Stimulated activated CD4-positive, alpha-beta T cell treated with anti-CD3 and anti-CD28 coated beads, Interleukin-1b, Interleukin-23, amount 100 ng/mL, for 4 hours (primary cell): Measurements from ENCODE around the gene QSOX2.
"Not testable (repeated sequence)": the region's sequence is repeated elsewhere in the genome, so short reads cannot be mapped to it uniquely, and the experiment has no call there.

Experiments
- DNase-seq, 2 donors: peaks; one replicate each; pipeline ENCODE4 v3.0.0-alpha.2; 2020; ENCODE audit warnings: low read depth in 2 of 2

The QSOX2 gene

DNA sequence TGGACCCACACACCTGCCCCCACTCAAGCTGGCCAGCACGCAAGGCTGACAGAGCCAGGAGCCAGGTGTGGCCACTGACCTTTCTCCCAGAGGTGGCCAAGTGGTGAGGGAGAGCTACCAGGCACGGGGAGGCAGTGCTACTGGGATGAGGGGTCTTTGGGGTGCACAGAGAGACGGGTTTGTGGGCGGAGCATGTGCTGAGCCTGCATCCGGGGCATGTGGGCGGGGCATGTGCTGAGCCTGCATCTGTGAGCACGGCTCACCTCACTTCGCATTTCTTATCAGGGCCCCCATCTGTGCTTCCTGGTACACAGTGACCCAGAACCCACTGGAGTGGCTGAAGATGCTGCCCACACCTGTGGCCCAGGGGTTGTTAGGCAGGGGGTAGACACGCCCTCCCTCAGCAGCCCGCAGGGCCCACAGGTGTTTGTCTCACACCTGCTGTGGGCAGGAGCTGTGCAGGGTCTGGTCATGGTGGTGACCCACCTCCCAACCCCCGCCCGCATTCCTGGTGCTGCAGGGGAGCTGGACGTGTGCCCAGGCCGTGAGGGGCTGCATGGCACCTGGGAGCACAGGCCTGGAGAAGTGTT, 36.8 kb upstream of the QSOX2 start:
- no peak for DNase-seq

DNA sequence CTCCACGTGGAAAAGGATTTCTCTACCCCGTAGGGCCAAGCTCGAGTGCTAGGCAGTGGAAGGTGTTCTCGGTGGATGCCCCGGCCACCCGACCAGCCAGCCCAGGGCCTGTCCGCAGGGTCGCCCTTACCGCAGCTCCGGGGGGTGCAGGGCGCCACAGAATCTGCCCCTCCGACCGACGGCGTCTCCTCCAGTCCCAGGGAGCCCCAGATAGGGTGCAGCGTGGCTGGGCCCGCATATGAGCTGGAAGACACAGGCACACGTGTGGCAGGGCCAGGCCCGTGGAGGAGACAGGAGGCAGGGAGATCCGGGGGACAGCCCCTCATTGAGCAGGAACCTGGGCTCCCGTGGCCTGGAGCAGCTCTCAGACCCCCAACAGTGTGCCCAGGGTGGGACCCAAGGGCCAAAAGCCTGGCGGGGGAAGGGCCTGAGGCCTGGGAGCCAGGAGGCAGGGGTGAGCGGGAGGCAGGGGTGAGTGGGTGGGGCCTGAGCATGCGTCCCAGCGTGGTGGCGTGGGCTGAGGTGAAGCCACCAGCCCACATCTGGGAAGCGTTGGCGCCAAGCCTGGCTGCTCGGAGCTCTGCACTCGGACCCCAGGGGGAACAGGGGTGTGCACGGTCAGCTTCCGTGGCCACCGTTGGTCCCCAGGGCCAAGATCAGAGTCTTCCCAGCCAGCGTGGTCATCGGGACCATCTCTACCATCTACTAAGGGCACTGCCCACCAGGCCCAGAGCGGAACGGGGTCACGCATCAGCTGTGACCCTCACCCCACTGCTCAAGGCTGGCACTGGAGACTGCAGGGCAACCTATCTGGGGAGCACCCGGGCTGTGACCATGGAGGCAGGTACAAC, 36.0 kb upstream of the QSOX2 start:
- DNase-seq, result no peak

- no peak for DNase-seq
Observed at GRCh38 chr9:136280535-136281315, 35.1 kb upstream of the QSOX2 start.

DNA sequence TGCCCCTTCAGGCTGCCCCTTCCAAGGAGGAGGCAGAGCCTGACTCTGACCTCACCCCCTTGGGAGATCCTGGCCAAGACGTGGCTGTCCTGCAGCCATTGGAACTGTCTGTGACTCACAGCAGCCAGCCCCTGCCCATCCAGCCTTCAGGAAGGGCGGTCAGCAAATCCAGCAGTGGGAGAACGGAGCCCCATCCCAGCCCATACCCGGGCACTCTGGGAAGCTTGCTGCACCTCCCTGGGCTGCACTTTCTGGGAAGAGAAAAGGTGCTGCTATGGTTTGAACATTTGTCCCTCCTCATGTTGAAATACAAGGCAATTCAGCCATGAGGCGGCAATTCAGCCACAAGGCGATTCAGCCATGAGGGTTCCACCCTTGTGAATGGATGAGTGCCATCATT, 33.9 kb upstream of the QSOX2 start:
- no peak for DNase-seq

- no peak for DNase-seq
Observed at GRCh38 chr9:136278894-136279293, 33.3 kb upstream of the QSOX2 start.

GRCh38 chr9:136278221-136278620, 32.6 kb upstream of the QSOX2 start:
- no peak for DNase-seq

- DNase-seq, result no peak
Observed at GRCh38 chr9:136277746-136278145, 32.1 kb upstream of the QSOX2 start.

- DNase-seq, result no peak
Observed at GRCh38 chr9:136276716-136277115, 31.1 kb upstream of the QSOX2 start.

DNA sequence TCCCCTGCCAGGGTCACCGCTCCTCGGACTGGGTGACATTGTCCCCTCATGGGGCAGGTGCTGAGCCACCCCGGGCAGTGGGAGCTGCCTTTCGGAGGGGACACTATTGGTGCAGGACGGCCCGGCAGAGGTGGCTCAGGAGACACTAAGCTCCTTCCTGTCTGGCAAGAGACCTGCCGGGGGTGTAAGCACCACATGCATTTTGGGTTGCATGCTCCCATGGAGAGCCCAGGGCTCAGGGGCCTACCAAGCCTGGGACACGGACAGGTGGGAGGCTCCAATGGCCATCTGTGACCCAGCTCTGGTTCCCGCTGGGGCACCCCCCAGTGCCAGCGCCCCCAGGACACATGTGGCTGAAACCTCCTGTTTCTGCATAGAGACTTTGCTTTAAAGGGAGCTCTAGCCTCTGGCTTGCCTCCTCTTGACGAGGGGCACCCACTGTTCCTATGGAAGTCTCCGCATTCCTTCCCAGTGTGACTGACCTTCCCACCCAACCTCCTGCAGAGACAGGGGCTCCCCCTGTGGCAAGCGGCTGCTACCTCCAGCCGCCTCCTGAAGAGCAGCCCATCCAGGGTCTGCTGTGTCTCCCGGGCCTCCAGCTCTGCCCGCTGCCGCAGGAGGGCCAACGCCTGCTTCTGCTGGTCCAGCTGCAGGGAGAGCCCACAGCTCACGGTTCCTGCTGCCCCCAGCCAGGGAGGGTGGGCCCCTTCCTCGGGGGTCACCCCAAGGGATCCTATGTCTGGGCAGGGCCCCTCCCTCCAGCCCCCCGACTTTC, 30.2 kb upstream of the QSOX2 start:
- no peak for DNase-seq

GRCh38 chr9:136274786-136275654, 29.4 kb upstream of the QSOX2 start:
- DNase-seq, result no peak

DNA sequence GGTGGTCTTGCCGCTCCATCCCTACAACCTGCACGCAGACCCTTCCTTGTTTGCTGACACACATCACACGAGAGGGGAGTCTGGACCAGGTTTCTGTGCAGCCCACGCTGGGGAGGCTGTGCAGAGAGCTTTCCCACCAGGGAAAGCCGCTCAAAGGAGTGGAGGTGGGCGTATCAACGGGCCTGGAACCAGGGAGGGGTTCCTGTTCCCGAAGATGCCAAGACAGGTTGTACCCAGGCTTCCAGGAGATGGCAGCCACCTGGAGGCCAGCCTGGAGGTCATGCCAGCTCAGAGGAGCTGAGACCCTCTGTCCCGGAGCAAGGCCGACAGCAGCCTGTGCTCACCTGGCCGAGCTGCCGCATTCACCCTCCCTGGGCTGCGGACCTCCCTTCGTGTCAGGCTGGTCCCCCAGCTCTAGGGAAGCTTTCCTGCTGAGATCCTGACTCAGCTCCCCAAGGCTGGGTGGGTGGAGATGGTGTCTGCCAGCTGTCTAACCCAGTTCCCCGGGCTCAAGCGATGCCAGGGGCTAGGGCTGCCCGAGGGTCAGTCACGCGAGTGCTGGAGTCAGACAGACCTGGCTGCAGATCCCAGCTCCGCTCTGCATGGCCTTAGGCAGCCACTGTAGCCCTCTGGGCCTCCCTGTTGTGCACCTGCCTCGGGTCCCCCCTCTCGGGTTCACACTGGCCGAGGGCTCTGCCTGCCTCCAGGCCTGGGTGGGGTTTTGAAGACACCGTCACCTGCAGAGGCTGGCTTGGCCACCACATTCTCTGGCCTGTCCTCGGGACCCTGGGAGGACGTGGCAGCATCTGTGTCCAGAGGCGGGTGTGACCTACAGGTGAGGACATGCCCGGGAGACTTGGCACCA, 28.5 kb upstream of the QSOX2 start:
- DNase-seq, result no peak

DNA sequence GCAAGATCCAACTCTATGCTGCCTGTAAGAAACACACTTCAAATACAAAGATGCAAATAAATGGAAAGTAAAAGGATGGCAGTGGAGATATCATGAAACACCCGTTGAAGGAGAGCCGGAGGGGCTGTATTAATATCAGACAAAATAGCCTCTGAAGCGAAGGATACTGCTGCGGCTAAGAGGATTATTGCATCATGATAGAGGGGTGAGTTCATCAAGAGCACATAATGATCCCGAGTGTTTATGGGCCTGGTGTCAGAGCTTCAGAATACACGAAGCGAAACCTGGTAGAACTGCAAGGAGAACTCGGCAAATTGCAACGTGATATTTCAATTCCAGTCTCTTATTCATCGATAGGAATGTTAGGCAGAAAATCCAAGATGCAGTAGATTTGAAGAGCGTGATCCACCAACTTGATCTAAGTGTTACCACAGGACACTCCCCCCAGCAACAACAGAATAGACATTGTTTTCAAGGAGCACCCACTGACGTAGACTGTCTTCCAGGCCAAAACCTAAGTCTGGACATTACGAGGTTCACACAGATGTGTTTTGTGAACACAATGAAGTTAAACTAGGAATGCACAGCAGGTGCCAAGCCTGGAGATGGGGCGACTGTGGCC, 27.7 kb upstream of the QSOX2 start:
- DNase-seq, result no peak

- no peak for DNase-seq
Observed at GRCh38 chr9:136270173-136270705, 24.6 kb upstream of the QSOX2 start.

DNA sequence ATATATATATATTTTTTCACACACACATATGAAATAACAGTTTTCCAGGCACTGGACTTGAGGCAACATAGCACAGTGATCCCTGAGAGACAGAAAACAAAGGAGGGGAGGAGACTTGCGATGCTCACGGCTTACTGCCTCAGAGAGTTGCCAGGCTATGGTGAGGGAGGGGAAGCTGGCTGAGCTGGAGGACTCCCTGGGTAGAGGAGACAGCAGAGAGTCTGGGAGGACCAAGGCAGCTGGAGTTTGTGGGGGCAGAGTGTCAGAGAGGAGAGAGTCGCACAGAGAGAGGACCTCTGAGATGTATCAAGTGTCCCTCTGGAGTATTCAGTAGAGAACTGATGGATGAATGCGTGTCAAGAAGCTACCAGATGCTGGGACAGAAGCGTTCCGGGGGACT, 23.1 kb upstream of the QSOX2 start:
- DNase-seq, result no peak

DNA sequence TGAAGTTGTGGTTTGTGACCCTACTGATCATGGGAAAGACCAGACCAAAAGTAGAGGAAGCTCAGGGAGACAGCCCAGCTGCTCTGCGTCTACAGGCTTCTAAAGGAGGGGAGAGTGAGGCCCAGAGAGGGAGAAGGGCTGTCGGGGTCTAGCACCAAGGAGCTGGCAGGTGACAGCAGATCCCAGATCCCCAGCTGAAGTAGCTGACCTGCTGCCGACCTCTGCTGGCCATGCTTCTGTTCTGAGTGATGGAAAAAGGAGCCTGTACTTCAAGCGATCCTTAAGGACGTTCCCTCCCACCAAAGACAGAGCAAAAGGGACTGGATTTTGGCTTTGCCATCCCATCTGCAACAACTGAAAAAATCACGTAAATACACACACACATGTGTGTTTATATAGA, 22.7 kb upstream of the QSOX2 start:
- no peak for DNase-seq

GRCh38 chr9:136267261-136268111, 21.9 kb upstream of the QSOX2 start:
- DNase-seq, result peak; percentile 83

GRCh38 chr9:136266641-136267040, 21.0 kb upstream of the QSOX2 start:
- DNase-seq, result not testable (repeated sequence)
